SJSA1 (cell line): ENCODE results near the gene GRB10. TPM values are rescaled to one million over a fixed set of nuclear protein-coding genes. Genes with fewer than 3 reads are reported as not detected.

Experiments used
- DNase-seq, 2 experiments: peaks; one replicate each; pipeline ENCODE4 v3.0.0-alpha.2; 2015 to 2020; ENCODE audit warnings: low spot score in 2 of 2, low read depth in 1 of 2
- H3K27ac ChIP-seq: fragments of 250-450 bp; sonication (Bioruptor Pico); 2 replicates; pipeline ENCODE4 v1.5.1; 2020; ENCODE audit warnings: mild to moderate bottlenecking, moderate library complexity
- H3K27me3 ChIP-seq: fragments of 250-450 bp; sonication (Bioruptor Pico); replicated peaks from 2 replicates; pipeline ENCODE4 v1.5.1; 2020; ENCODE audit warnings: mild to moderate bottlenecking, moderate library complexity
- H3K36me3 ChIP-seq: fragments of 250-450 bp; sonication (Bioruptor Pico); 2 replicates; pipeline ENCODE4 v1.5.1; 2020; ENCODE audit warnings: mild to moderate bottlenecking
- H3K4me1 ChIP-seq: fragments of 250-450 bp; sonication (Bioruptor Pico); replicated peaks from 2 replicates; pipeline ENCODE4 v1.6.1; 2021; ENCODE audit warnings: mild to moderate bottlenecking
- H3K4me3 ChIP-seq: fragments of 250-450 bp; sonication (Bioruptor Pico); 2 replicates; pipeline ENCODE4 v1.5.1; 2020; ENCODE audit warnings: mild to moderate bottlenecking
- H3K9me3 ChIP-seq: fragments of 250-450 bp; sonication (Bioruptor Pico); replicated peaks from 2 replicates; pipeline ENCODE4 v1.5.1; 2020; ENCODE audit warnings: mild to moderate bottlenecking
- total RNA-seq: library from RNA; depleted of rRNA; stranded (reverse); fragments of >200 nt; shearing (Covaris generic); gene quantifications from 2 replicates; pipeline ENCODE4 v1.2.3, GENCODE V29; 2014

The GRB10 gene
- total RNA-seq, 1 experiment from 2014 or later: 3.3 TPM

- Histone ChIP-seq H3K4me1 (no peaks in the 10 kb centered on the region), H3K4me3 (no peak overlapping the region), H3K36me3 (no peaks in the 10 kb centered on the region), H3K9me3 (no peaks in the 10 kb centered on the region), H3K27me3 (no peaks in the 10 kb centered on the region), H3K27ac (no peak overlapping the region)
- no peak for DNase-seq
Measured at GRCh38 chr7:50723173-50723572, 59.5 kb downstream of the GRB10 start.

GRCh38 chr7:50721661-50722259 lies 60.9 kb downstream of the GRB10 start:
- H3K9me3 ChIP-seq: no peaks in the 10 kb centered on the region
- no peak overlapping the region for H3K4me3 ChIP-seq
- H3K27me3 ChIP-seq: no peaks in the 10 kb centered on the region
- H3K4me1 ChIP-seq: no peaks in the 10 kb centered on the region
- no peak overlapping the region for H3K27ac ChIP-seq
- no peaks in the 10 kb centered on the region for H3K36me3 ChIP-seq
- DNase-seq: no peak

GRCh38 chr7:50721160-50721559 lies 61.5 kb downstream of the GRB10 start:
- no peaks in the 10 kb centered on the region for H3K27me3 ChIP-seq
- no peak overlapping the region for H3K4me3 ChIP-seq
- no peaks in the 10 kb centered on the region for H3K9me3 ChIP-seq
- no peaks in the 10 kb centered on the region for H3K36me3 ChIP-seq
- no peaks in the 10 kb centered on the region for H3K4me1 ChIP-seq
- DNase-seq: no peak
- no peak overlapping the region for H3K27ac ChIP-seq

GRCh38 chr7:50720295-50720694 lies 62.4 kb downstream of the GRB10 start:
- DNase-seq: no peak
- H3K27ac ChIP-seq: no peak overlapping the region

GRCh38 chr7:50718876-50719275 lies 63.8 kb downstream of the GRB10 start:
- Histone ChIP-seq H3K27ac (no peak overlapping the region), H3K4me3 (no peak overlapping the region), H3K9me3 (no peaks in the 10 kb centered on the region), H3K27me3 (no peaks in the 10 kb centered on the region), H3K36me3 (no peaks in the 10 kb centered on the region), H3K4me1 (no peaks in the 10 kb centered on the region)
- no peak for DNase-seq

More at GRCh38 chr7:50720295-50720694, 62.4 kb downstream of the GRB10 start:
- Histone ChIP-seq H3K27me3 (no peaks in the 10 kb centered on the region), H3K9me3 (no peaks in the 10 kb centered on the region), H3K36me3 (no peaks in the 10 kb centered on the region), H3K4me1 (no peaks in the 10 kb centered on the region), H3K4me3 (no peak overlapping the region)

GRCh38 chr7:50718311-50718710 lies 64.4 kb downstream of the GRB10 start:
- DNase-seq: no peak
- no peak overlapping the region for H3K4me3 ChIP-seq
- no peaks in the 10 kb centered on the region for H3K27me3 ChIP-seq
- H3K4me1 ChIP-seq: no peaks in the 10 kb centered on the region
- no peak overlapping the region for H3K27ac ChIP-seq
- no peaks in the 10 kb centered on the region for H3K36me3 ChIP-seq
- no peaks in the 10 kb centered on the region for H3K9me3 ChIP-seq

GRCh38 chr7:50717181-50717580 lies 65.5 kb downstream of the GRB10 start:
- H3K9me3 ChIP-seq: no peaks in the 10 kb centered on the region
- H3K4me3 ChIP-seq: no peak overlapping the region
- no peaks in the 10 kb centered on the region for H3K36me3 ChIP-seq
- no peaks in the 10 kb centered on the region for H3K4me1 ChIP-seq
- DNase-seq: no peak
- H3K27ac ChIP-seq: no peak overlapping the region
- no peaks in the 10 kb centered on the region for H3K27me3 ChIP-seq

GRCh38 chr7:50714857-50715256 lies 67.8 kb downstream of the GRB10 start:
- no peaks in the 10 kb centered on the region for H3K36me3 ChIP-seq
- no peak overlapping the region for H3K27ac ChIP-seq
- H3K27me3 ChIP-seq: no peaks in the 10 kb centered on the region
- DNase-seq: no peak
- H3K4me3 ChIP-seq: no peak overlapping the region
- H3K9me3 ChIP-seq: no peaks in the 10 kb centered on the region
- no peaks in the 10 kb centered on the region for H3K4me1 ChIP-seq

GRCh38 chr7:50713123-50713965 lies 69.4 kb downstream of the GRB10 start:
- H3K9me3 ChIP-seq: no peaks in the 10 kb centered on the region
- DNase-seq: no peak
- H3K4me3 ChIP-seq: no peak overlapping the region

GRCh38 chr7:50712252-50713122 lies 70.2 kb downstream of the GRB10 start:
- H3K9me3 ChIP-seq: no peaks in the 10 kb centered on the region
- H3K27ac ChIP-seq: no peak overlapping the region
- no peak for DNase-seq
- H3K27me3 ChIP-seq: no peaks in the 10 kb centered on the region
- H3K36me3 ChIP-seq: no peaks in the 10 kb centered on the region
- no peaks in the 10 kb centered on the region for H3K4me1 ChIP-seq
- H3K4me3 ChIP-seq: no peak overlapping the region

More at GRCh38 chr7:50713123-50713965, 69.4 kb downstream of the GRB10 start:
- H3K4me1 ChIP-seq: no peaks in the 10 kb centered on the region
- no peak overlapping the region for H3K27ac ChIP-seq
- H3K27me3 ChIP-seq: no peaks in the 10 kb centered on the region
- no peaks in the 10 kb centered on the region for H3K36me3 ChIP-seq

- H3K27me3 ChIP-seq: no peaks in the 10 kb centered on the region
- H3K9me3 ChIP-seq: no peaks in the 10 kb centered on the region
- H3K4me1 ChIP-seq: no peaks in the 10 kb centered on the region
- H3K36me3 ChIP-seq: no peaks in the 10 kb centered on the region
- no peak overlapping the region for H3K27ac ChIP-seq
- no peak overlapping the region for H3K4me3 ChIP-seq
- DNase-seq: no peak
Measured at GRCh38 chr7:50711271-50712175, 71.2 kb downstream of the GRB10 start.

GRCh38 chr7:50710441-50711154 lies 72.1 kb downstream of the GRB10 start:
- Histone ChIP-seq H3K4me1 (no peaks in the 10 kb centered on the region), H3K27ac (no peak overlapping the region), H3K9me3 (no peaks in the 10 kb centered on the region), H3K36me3 (no peaks in the 10 kb centered on the region), H3K4me3 (no peak overlapping the region), H3K27me3 (no peaks in the 10 kb centered on the region)
- DNase-seq: no peak
